HT-29 (cell line): ENCODE data around the gene PSMD1. TPM values are rescaled to one million over a fixed set of nuclear protein-coding genes. Genes with fewer than 3 reads are reported as not detected.

Experiments
- DNase-seq: peaks from one replicate; pipeline ENCODE4 v3.0.0-alpha.2; 2015; ENCODE audit warnings: low spot score
- total RNA-seq: library from RNA; depleted of rRNA; stranded (reverse); fragments of >200 nt; shearing (Covaris generic); gene quantifications from 2 replicates; pipeline ENCODE4 v1.2.3, GENCODE V29; 2014

Gene PSMD1
- total RNA-seq, 1 experiment from 2014 or later, result 93.3 TPM

DNA sequence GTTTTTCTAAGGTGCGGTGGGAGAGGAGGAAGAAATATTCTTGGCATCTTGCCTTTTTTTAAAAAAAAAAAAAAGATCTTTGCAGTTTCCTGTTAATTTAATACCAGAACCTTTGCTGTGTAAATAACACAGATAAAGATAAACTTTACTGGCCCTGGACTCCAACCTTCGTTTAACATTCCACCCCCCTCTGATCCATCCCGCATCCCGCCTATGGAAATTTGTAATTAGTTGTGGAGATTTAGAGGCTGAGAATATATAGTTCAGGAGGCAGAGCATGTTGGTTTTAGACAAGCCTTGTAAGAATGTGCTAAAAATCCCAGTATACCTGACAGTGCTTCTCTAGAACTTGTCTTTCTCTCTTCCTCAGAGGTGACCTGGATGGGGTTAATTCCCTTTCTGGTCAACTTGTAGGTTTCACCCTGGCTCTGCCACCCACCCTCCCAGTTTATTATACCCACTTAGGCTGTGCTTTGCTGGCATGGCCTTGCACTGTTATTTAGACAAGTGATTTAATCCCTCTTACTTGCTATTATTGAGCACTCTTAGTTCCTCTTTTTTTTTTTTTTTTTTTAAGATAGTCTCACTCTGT lies 22.3 kb upstream of the PSMD1 start:
- DNase-seq, result no peak

DNA sequence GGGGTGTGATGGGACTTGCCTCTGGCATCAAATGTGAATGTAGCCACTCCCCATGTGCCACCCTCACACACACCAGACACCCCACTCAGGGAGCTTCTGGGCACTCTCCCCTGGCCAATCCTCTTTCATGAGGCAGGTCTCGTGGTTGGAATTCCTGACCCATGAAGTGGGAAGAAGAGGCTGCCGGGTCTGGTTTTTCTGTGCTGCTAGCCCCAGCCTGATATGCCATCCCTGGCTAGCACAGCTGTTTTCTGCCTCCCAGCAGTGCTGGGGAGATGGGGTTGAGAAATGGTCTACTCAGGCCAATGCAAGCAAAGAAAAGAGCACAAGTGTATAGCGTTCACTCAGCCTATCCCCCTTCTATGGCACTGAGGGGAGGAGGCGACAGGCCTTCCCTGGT lies 20.5 kb upstream of the PSMD1 start:
- DNase-seq, result no peak

DNA sequence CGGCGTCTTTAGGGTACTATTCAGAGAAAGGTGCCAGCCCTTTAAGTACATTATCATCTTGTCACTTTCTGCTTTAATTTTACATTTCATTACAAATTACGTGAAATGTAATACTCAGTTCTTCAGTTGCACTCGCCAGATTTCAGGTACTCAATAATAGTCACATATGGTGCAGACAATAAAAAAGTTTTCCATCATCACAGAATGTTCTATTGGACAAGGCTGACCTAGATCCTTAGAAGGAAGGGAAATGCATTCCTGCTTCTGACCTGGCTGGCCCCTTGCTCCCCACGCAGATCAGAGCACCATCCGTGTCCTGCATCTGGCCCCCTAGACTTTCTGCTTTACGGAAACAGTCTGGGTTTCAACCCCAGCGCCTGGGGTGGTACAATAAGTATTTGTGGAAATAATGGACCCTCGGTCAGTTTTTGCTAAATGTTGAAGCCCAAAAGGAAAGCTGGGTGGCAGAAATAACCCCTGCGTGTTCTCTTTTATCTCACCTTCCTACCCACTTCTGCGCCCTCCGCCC lies 20.0 kb upstream of the PSMD1 start:
- no peak for DNase-seq

DNA sequence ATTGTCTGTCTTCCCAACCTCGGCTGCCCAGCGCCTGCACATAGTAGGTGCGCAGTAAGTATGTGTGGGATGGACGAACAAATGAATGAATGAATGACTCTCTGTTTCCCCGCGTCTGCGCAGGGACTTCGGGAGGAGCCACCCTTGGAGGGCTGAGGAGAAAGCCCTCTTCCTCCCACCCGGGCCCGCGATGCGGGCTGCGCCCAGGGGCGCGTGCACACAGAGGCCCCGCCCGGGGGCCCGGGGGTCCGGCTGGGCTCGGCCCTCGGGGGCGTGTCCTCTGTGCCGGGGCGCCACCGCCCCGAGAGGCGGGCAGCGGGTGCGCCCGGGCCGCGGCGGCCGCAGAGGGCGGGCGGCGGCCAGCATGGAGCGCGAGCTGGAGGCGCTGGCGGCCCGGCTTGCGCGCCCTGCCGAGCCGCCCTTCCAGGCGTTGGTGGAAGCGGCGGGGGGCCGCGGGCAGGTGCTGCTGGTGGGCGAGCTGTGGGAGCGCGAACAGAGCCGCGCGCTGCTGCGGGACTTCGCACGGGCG lies 19.4 kb upstream of the PSMD1 start, which contains the start of gene C2orf72:
Gene C2orf72, plus strand, starts transcription at position 322 of the 529 bp plus-strand sequence. Its CDS starts 43 bp downstream, at position 365.
- DNase-seq, result no peak

DNA sequence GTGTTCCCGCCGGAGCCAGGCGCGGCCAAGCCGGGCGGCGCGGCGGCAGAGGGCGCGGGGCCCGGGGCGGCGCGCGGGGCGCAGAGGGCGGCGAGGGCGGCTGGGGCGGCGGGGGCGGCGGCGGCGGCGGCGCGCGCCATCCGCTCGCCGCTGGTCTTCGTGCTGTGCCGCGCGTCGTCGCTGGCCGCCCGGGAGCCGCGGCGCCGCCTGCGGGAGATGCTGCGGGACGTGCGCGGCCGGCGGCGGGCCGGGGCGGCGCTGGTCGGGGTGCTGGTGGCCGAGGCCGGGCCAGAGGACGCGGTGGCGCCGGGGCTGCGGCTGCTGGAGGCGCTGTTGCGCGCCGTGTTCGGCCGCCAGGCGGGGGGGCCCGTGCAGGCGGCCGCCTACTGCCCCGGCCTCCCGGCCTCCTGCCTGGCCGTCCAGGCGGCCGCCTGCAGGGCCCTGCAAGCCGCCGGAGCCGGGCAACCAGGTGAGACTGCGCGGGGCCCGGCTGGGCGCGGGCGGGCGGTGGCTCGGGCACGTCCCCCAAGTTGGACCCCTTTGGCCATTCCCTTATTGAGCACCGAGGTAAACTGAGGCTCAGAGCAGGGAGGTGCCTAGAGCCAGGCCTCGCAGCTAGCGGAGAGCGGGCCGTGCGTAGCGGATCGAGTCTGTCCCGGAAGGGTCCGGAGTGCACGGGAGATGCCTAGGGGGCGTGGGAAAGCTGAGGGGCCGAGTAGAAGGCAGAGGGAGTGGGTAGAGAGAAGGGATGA lies 18.8 kb upstream of the PSMD1 start:
- no peak for DNase-seq

DNA sequence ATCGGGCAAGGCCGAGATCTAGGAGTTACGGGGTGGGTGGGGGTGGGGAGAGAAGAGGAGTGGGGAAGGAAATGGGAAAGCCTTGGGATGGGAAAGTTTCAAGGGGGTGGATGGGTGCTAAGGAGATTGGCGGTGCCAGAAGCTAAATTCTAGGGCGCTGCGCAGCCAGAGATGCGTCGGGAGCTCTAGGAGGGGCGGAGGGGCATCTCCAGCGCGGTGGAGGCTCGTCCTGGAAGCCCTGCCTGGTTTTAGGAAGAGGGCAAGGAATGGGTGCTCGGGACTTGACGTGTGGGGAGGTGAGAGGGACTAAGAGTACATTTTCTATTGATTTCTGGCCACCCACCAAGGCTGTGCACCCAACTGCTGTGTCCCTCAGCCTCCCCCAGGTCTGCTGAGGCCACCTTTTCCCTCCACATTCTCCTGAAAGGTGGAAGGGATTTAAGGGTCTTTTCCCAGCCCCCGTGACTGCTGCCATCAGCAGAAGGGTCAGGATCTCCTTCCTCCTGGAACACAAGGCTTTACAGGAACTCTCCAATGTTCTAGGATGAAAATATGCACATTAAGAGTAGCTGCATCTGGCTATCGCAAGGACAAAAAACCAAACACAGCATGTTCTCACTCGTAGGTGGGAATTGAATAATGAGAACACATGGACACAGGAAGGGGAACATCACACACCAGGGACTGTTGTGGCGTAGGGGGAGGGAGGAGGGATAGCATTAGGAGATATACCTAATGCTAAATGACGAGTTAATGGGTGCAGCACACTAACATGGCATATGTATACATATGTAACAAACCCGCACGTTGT lies 18.0 kb upstream of the PSMD1 start:
- no peak for DNase-seq

DNA sequence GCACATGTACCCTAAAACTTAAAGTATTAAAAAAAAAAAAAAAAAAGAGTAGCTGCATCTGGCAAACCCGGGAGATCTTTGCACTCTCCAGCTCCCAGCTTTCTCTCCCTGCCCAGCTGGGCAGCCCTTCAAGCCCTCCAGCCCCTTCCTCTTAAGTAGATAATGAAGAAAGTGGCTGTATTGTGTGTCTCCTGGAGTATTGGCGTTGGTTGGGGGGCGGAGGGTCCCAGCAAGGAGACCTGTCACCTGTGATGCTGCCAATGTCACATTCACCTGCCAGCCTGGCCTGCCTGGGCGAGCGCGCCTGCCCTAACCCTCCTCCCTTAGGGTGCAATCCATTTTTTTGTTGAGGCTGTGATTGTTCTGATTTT lies 17.4 kb upstream of the PSMD1 start:
- no peak for DNase-seq

DNA sequence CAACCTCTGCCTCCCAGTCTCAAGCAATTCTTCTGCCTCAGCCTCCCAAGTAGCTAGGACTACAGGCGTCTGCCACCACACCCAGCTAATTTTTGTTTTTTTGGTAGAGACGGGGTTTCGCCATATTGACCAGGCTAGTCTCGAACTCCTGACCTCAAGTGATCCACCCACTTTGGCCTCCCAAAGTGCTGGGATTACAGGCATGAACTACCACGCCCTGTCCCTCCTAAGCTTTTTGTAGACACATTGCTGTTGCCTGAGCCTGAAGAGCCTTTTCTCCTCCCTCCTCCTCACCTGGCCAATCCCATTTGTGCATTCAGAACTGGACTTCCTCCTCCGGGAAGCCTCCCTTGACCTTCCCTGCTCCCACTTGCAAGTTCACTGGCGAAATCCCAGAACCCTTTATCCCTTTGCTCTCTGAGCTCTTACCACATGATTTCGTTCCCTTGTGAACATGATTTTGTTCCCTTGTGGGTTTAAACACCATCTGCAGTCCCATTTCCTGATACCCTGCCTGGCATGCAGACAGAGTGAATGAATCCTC lies 16.8 kb upstream of the PSMD1 start:
- no peak for DNase-seq

DNA sequence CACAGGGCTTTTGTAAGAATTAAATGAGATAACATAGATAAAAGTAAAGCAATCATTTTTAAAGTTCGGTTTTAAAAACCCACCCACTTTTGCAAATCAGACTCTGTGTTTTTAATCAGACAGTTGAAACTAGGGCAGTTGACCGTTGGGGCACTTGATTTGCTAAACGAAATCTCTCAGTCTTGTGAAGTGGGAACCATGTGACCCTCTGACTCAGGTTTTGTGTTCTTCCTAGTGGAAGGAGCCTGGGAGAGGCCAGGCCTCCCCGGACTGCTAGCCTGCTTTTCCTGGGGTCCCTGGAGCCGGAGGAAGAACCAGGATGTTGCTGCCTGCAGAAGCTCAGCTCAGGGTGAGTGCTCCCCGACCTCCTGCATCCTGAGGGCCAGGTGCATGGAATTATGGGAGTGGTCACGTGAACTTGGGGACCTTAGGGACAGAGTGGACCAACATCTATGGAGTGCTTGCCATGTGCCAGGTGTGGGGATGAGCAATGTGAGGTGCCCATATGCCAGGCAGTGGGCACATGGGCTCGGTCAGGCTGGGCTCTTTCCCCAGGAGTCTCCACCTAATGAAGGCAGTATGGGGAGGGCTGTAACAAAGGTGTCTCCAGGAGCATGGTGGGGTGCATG lies 15.5 kb upstream of the PSMD1 start:
- no peak for DNase-seq

DNA sequence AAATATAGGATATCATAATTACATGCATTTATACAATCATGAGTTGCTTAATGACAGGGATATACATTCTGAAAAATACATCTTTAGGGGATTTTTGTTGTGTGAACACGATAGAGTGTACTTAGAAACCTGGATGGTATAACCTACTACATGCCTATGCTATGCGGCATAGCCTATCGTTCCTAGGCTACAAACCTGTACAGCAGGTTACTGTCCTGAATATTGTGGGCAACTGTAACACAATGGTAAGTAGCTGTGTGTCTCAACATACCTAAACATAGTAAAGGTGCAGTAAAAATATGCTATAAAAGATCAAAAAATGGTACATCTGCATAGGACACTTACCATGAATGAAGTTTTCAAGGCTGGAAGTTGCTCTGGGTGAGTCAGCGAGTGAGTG lies 12.9 kb upstream of the PSMD1 start:
- DNase-seq, result no peak

DNA sequence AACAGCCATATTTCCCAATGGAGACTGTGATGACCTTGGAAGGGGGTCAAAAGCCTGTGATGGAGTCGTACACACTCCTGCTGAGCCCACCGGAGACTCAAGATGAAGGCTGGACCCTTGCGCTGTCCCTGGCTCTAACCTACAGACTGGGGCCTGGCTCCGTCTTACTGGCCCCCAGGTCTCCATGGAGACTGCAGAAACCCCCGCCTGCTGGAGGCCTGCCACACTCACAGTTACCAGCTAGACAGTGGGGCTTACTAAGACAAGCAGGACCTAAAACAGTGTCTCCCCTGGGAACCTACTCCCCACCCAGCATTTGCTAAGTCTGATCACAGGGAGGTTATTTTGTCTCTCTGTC lies 9.8 kb upstream of the PSMD1 start:
- no peak for DNase-seq

DNA sequence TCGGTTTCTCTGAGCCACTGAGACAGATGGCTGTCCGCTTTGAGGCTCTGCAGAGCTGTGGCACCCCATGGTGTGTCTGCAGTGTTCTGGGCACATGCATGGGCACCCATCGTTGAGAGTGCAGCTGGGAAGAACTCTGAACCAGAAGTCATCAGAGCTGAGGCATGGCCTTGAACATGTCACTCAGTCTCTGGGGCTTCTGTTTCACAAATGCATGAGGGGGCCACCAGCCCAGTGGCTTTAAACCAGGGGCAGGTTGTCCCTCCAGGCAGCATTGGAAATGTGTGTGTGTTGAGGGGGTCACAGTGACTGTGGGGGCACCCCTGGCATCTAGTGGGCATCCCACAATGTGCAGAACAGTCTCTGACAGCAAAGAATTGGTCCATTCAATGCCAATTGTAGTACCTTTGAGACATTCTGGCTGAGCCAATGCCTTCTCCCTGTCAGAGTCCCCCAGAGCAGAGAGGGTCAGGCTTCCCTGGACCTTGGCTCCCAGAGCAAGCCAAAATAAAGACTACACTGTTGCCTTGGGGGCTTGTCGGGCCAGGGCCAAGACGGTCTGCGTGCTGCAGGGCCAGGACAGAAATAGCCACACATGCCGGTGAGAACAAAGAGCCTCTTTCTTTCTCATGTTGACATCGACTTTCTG lies 9.3 kb upstream of the PSMD1 start:
- no peak for DNase-seq

DNA sequence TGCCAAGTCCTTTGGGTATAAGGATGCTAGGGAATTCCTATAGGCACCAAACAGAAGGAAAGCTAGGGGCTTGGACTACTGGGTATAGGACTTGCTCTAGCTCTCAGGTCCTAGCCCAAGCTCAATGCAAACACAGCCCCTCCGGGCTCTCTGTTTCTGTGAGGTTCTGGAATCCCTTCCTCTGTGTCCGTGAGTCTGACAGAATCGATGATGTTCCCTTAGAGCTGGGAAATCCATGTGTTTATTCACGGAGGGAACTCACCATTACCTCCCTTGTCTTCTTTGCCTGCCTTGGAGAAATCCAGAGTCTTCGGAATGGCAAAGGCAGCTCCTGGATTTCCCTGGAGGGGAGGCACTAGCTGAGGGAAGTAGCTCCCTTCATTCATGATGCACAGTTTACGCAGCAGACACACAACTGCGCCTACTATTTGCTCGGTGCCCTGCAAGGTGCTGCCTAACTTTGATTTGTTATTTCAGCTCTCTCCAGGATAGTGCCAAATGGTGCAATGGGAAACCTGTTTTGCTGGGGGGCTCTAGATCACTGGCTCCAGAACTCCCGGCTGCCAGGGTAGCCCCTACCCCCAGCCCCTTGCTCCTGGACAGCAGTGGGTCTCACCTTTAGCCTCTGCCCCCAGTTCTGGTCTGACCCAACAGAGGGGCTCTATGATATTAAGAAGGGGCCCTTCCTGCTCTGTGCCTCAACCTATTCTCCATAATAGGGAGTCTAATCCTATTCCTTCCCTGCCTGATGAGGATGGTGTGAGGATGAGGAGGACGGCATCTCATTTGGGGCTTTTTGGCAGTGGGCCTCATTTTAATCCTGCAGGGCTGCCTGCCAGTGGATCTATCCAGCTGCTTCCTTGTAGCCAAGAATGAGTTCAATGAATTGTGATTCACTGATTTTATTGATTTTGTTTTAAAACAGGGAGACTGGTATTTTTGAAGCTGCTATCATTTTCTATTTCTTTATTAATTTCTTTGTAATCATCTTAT lies 8.4 kb upstream of the PSMD1 start:
- DNase-seq, result no peak

DNA sequence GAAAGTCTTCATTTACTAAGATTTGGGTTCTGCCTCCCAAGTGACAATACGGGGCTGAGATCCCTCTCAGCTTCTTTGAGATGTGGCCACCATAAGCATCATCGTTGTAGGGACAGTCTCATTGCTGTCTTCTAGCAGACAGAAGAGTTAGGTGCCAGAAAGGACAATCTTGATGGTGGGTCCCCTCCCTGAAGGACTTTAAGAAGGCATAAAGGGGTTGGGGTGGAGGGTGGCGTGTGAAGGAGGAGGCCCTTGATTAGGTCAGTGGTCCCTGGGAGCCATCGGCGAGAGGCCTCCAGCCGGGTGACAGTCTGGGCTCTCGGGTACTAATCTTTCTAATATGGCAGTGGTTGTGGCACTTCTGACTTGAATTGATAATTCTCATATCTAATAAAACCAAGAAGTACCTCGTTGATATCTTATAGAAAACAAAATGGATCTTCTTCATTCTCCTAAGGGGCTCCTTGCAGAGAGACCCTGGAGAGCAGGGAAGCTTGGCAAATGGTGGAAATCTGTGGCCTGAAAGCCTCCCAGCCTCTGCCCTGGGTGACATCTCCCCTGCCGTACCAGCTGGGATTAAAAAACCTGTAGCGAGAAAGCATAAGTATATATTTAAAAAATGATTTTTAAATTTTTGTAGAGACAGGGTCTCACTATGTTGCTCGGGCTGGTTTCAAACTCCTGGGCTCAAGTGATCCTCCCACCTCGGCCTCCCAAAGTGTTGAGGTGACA lies 7.2 kb upstream of the PSMD1 start:
- DNase-seq, result no peak

DNA sequence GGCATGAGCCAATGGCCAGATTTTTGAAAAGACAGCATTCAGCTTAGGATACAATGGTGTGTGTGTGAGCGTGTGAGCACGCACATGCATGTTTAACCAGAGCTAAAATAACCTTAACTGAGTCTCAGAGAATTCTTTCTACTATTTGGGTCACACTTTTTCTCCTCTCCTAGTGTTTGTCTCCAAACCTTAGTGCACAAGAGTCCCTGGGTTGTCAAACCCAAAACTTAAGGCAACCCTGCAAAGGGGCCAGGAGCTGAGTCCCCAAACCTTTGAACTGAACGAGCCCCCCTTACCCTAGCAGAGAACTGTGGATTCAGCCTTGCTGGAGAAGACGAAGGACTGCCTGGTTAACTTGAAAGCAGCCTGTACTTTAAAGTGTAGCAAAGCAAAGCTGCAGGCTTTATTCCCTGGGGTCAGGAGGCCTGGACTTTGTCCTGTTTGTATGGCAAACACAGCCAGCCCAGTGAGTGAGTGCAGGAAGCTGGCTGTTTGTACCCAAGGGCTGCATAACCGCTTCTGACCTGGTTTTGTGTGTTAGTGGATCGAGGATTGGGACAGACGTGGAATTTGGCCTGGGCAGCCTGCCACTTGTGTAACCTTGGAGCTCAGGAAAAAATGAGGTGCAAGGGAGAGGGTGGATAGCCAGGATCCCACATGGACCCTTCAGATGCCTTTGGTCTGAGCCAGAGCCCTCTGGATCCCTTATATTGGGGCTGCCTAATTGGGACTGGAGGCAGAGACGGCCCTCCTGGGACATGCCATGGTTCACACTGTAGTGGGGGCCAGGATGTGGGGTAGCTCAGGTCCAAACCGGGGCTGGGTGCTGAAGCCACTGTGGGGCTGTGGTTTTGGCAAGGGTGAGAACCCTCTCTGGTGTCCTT lies 6.4 kb upstream of the PSMD1 start:
- DNase-seq, result peak; percentile 60

DNA sequence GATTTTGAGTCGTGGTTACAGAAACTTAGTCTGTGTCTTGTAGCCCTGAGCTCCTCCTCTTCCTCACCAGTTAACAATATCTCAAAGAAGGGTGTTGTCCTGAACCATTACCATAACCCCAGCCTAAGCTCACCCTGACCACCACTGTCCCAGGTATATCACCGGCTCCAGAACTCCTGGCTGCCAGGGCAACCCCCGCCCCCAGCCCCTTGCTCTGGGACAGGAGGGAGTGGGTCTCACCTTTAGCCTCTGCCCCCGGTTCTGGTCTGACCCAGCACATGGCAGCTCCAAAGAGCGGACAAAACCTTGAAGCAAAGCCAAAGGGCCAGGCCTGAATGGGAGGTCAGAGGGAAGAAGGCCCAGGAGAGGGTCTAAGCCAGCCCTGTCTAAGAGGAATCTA lies 5.6 kb upstream of the PSMD1 start:
- DNase-seq, result no peak

DNA sequence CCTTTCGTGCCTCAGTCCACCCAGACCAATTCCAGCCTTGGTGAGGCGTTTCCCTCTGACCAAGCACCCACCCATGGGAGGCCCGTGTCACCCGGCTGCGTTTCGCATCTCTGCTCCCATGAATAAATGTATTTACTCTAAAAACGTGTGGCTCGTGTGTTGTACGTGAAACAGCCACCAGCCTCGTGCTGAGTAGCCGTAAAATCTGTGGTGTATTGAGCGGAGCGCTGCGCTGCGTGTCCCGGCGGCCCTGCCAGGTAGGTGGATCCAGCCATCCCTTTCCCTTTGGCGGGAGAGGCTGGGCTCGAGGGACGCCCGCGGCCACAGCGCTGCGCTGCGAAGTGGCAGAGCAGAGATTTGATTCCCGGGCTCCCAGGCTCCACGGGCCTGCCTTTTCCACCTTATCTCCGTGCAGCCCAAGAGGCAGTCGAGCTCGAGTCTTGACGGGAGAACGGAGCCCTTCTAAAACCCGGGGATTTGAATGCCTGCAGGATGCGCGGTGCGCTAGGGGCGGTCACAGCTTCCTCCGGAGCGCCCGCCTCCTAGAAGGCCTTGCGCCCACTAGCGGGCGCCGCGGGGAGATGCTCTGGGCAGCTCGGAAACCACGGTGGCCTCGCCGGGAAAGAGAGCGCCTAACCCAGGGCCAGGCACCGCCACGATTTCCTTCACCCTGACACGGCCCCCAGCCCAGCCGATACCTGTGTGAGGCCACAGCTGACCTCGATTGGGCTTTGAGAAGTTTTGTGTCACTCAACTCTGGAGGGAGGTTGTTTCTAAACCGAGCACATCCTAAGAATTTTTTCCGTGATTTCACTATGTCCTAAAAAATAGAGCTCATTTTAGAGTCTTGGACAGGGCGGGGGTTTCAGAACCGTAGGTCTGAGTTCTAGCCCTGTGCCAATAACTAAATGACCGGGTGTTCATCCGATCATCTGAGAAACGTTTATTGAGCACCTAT lies 3.9 kb upstream of the PSMD1 start:
- peak; percentile 86 for DNase-seq
